DOHH2 (cell line): ENCODE results near the gene YTHDC1.
"Not testable (repeated sequence)": the region's sequence is repeated elsewhere in the genome, so short reads cannot be mapped to it uniquely, and the experiment has no call there.

Experiments used
- H3F3A ChIP-seq: fragments of 200-600 bp; sonication (generic), shearing (Covaris generic); 2 replicates; pipeline ENCODE4 v1.6.0; 2016; ENCODE audit warnings: antibody characterized with exemption, mild to moderate bottlenecking; ENCODE audit not compliant: control insufficient read depth, insufficient read depth
- H3K27ac ChIP-seq: fragments of 200-600 bp; sonication (generic); 2 replicates; pipeline ENCODE4 v1.5.1; 2014; ENCODE audit warnings: low read depth, mild to moderate bottlenecking, low read length, moderate library complexity
- H3K27me3 ChIP-seq: fragments of 200-600 bp; sonication (generic); 2 replicates; pipeline ENCODE4 v1.6.1; 2014; ENCODE audit warnings: mild to moderate bottlenecking, low read length, mixed read lengths; ENCODE audit not compliant: control insufficient read depth
- H3K36me3 ChIP-seq: fragments of 200-600 bp; sonication (generic); 2 replicates; pipeline ENCODE4 v1.6.1; 2014; ENCODE audit warnings: mild to moderate bottlenecking, low read length, moderate library complexity, mixed read lengths; ENCODE audit not compliant: control insufficient read depth
- H3K4me1 ChIP-seq: fragments of 200-600 bp; sonication (generic); 2 replicates; pipeline ENCODE4 v1.6.1; 2014; ENCODE audit warnings: mild to moderate bottlenecking, low read length, mixed read lengths; ENCODE audit not compliant: control insufficient read depth
- H3K4me2 ChIP-seq: fragments of 200-600 bp; sonication (generic); 2 replicates; pipeline ENCODE4 v1.6.0; 2014; ENCODE audit warnings: mild to moderate bottlenecking, low read length, moderate library complexity
- H3K4me3 ChIP-seq: fragments of 200-600 bp; sonication (generic); 2 replicates; pipeline ENCODE4 v1.5.1; 2014; ENCODE audit warnings: mild to moderate bottlenecking, low read length, mixed read lengths
- H3K79me2 ChIP-seq: fragments of 200-600 bp; sonication (generic); 2 replicates; pipeline ENCODE4 v1.6.1; 2014; ENCODE audit warnings: mild to moderate bottlenecking, low read length, mixed read lengths; ENCODE audit not compliant: control insufficient read depth
- H3K9me2 ChIP-seq: fragments of 200-600 bp; sonication (generic); replicated peaks from 2 replicates; pipeline ENCODE4 v1.6.1; 2014; ENCODE audit warnings: mild to moderate bottlenecking, low read length, mixed read lengths; ENCODE audit not compliant: control insufficient read depth
- H3K9me3 ChIP-seq: fragments of 200-600 bp; sonication (generic); 2 replicates; pipeline ENCODE4 v1.6.1; 2014; ENCODE audit warnings: antibody characterized with exemption, low read length, mixed read lengths; ENCODE audit not compliant: control insufficient read depth, insufficient read depth
- H4K20me1 ChIP-seq: fragments of 200-600 bp; sonication (generic); 2 replicates; pipeline ENCODE4 v1.6.0; 2014; ENCODE audit warnings: low read depth, mild to moderate bottlenecking, antibody characterized with exemption, low read length, moderate library complexity; ENCODE audit not compliant: control insufficient read depth, insufficient read depth
- CTCF ChIP-seq: fragments of 200-600 bp; sonication (generic); IDR thresholded peaks from one replicate; pipeline ENCODE4 v1.5.1; 2014; ENCODE audit warnings: antibody characterized with exemption, mild to moderate bottlenecking, low read depth, low read length; ENCODE audit not compliant: poor library complexity, severe bottlenecking
- EZH2phosphoT487 ChIP-seq: fragments of 200-600 bp; sonication (generic); IDR thresholded peaks from 2 replicates; pipeline ENCODE4 v1.6.1; 2017; ENCODE audit warnings: borderline replicate concordance, mild to moderate bottlenecking, antibody characterized with exemption, low read length, moderate library complexity, mixed read lengths

Gene YTHDC1

GRCh38 chr4:68390205-68390935, 40.5 kb upstream of the YTHDC1 start:
- Histone ChIP-seq H3K27ac (no peak overlapping the region), H3K9me3 (no peaks in the 10 kb centered on the region), H3K27me3 (no peaks in the 10 kb centered on the region; the same call in 1 of the 2 replicates), H4K20me1 (no peaks in the 10 kb centered on the region), H3K4me3 (no peak overlapping the region), H3F3A (no peaks in the 10 kb centered on the region), H3K4me1 (no peaks in the 10 kb centered on the region), H3K4me2 (no peak overlapping the region), H3K36me3 (no peaks in the 10 kb centered on the region), H3K79me2 (no peaks in the 10 kb centered on the region), H3K9me2 (no peaks in the 10 kb centered on the region)
- TF ChIP-seq EZH2phosphoT487 (no peak), CTCF (no peak)

- H3K9me2 ChIP-seq, H3K9me3 ChIP-seq, H3K4me1 ChIP-seq, H3F3A ChIP-seq, H3K27ac ChIP-seq, H3K4me2 ChIP-seq, H3K36me3 ChIP-seq, H3K4me3 ChIP-seq, H4K20me1 ChIP-seq, H3K79me2 ChIP-seq, H3K27me3 ChIP-seq: not testable (repeated sequence)
These were observed 39.6 kb upstream of the YTHDC1 start for GRCh38 chr4:68389386-68389913.

- H3F3A ChIP-seq: no peaks in the 10 kb centered on the region
- no peaks in the 10 kb centered on the region for H3K4me1 ChIP-seq
- no peaks in the 10 kb centered on the region; the same call in 1 of the 2 replicates for H3K27me3 ChIP-seq
- no peak overlapping the region for H3K4me3 ChIP-seq
- no peaks in the 10 kb centered on the region for H3K9me2 ChIP-seq
- TF ChIP-seq CTCF (no peak), EZH2phosphoT487 (no peak)
- no peaks in the 10 kb centered on the region for H4K20me1 ChIP-seq
- no peak overlapping the region for H3K4me2 ChIP-seq
- H3K27ac ChIP-seq: no peak overlapping the region
- H3K9me3 ChIP-seq: no peaks in the 10 kb centered on the region
- H3K79me2 ChIP-seq: no peaks in the 10 kb centered on the region
- no peaks in the 10 kb centered on the region for H3K36me3 ChIP-seq
These were observed 38.5 kb upstream of the YTHDC1 start for GRCh38 chr4:68388347-68388865.

- Histone ChIP-seq H3K4me3 (no peak overlapping the region), H3K4me1 (no peaks in the 10 kb centered on the region), H3K27ac (no peak overlapping the region), H3K9me2 (no peaks in the 10 kb centered on the region), H3K4me2 (no peak overlapping the region), H3K9me3 (no peaks in the 10 kb centered on the region), H4K20me1 (no peaks in the 10 kb centered on the region), H3K79me2 (no peaks in the 10 kb centered on the region), H3F3A (no peaks in the 10 kb centered on the region), H3K36me3 (no peaks in the 10 kb centered on the region), H3K27me3 (no peaks in the 10 kb centered on the region; the same call in 1 of the 2 replicates)
- TF ChIP-seq CTCF (no peak), EZH2phosphoT487 (no peak)
These were observed 35.4 kb upstream of the YTHDC1 start for GRCh38 chr4:68385267-68385666.
